Keratinocyte (primary cell): ENCODE results near the gene NTN1. TPM values are rescaled to one million over a fixed set of nuclear protein-coding genes. Genes with fewer than 3 reads are reported as not detected.

Experiments used
- DNase-seq: peaks from one replicate; pipeline ENCODE4 v3.0.0-alpha.2; 2011; ENCODE audit warnings: low read depth, missing footprints, low spot score
- FAIRE-seq: peaks from 2 replicates; lab custom pipeline; 2011; peaks lifted over from hg19 to GRCh38; lab: Jason Lieb, UNC
- H2AFZ ChIP-seq: 2 replicates; pipeline ENCODE4 v1.6.0; 2012; ENCODE audit warnings: low read length, control low read depth, inconsistent platforms; ENCODE audit not compliant: control insufficient read depth
- H3K27ac ChIP-seq: 2 replicates; pipeline ENCODE4 v1.5.1; 2011; ENCODE audit warnings: low read length; ENCODE audit not compliant: control insufficient read depth, insufficient read depth
- H3K27me3 ChIP-seq: 3 replicates; pipeline ENCODE4 v1.6.0; 2011; ENCODE audit warnings: low read length; ENCODE audit not compliant: control insufficient read depth, insufficient read depth; ENCODE audit errors: extremely low read depth
- H3K36me3 ChIP-seq, 2 experiments: 2 replicates in 1 of 2; 3 replicates in 1 of 2; pipeline ENCODE4 v1.5.1; 2011; ENCODE audit warnings: low read length in 2 of 2, mild to moderate bottlenecking in 1 of 2; ENCODE audit not compliant: control insufficient read depth in 2 of 2, insufficient read depth in 2 of 2; ENCODE audit errors: extremely low read depth in 1 of 2
- H3K4me1 ChIP-seq: 3 replicates; pipeline ENCODE4 v1.5.1; 2011; ENCODE audit warnings: low read length; ENCODE audit not compliant: control insufficient read depth, insufficient read depth; ENCODE audit errors: extremely low read depth
- H3K4me2 ChIP-seq: 3 replicates; pipeline ENCODE4 v1.6.0; 2011; ENCODE audit warnings: low read depth, low read length; ENCODE audit not compliant: control insufficient read depth, insufficient read depth; ENCODE audit errors: extremely low read depth
- H3K4me3 ChIP-seq, 3 experiments: fragments of 200-600 bp in 1 of 3; sonication (generic) in 1 of 3; 2 replicates in 2 of 3; 3 replicates in 1 of 3; pipeline ENCODE4 v1.5.1; 2011 to 2016; ENCODE audit warnings: low read length in 3 of 3, mild to moderate bottlenecking in 3 of 3, control low read depth in 2 of 3, inconsistent platforms in 1 of 3, low read depth in 1 of 3, mixed read lengths in 1 of 3, mixed run types in 1 of 3, moderate library complexity in 1 of 3; ENCODE audit not compliant: control insufficient read depth in 2 of 3, insufficient read depth in 2 of 3; ENCODE audit errors: extremely low read depth in 1 of 3
- H3K79me2 ChIP-seq: 2 replicates; pipeline ENCODE4 v1.6.0; 2012; ENCODE audit warnings: low read length; ENCODE audit not compliant: control insufficient read depth, insufficient read depth
- H3K9ac ChIP-seq: 3 replicates; pipeline ENCODE4 v1.6.0; 2011; ENCODE audit warnings: low read length; ENCODE audit not compliant: control insufficient read depth, insufficient read depth; ENCODE audit errors: extremely low read depth
- H3K9me1 ChIP-seq: 3 replicates; pipeline ENCODE4 v1.6.0; 2011; ENCODE audit warnings: low read length; ENCODE audit not compliant: control insufficient read depth, insufficient read depth; ENCODE audit errors: extremely low read depth
- H3K9me3 ChIP-seq: 2 replicates; pipeline ENCODE4 v1.5.1; 2012; ENCODE audit warnings: low read depth, low read length; ENCODE audit not compliant: control insufficient read depth
- H4K20me1 ChIP-seq: 3 replicates; pipeline ENCODE4 v1.6.0; 2011; ENCODE audit warnings: low read length; ENCODE audit not compliant: control insufficient read depth, insufficient read depth; ENCODE audit errors: extremely low read depth
- CTCF ChIP-seq, 3 experiments: IDR thresholded peaks in 1 of 3; conservative IDR thresholded peaks in 1 of 3; optimal IDR thresholded peaks in 1 of 3; 2 replicates in 2 of 3; 3 replicates in 1 of 3; pipeline versions ENCODE3 to v1.5.1; 2011; ENCODE audit warnings: low read length in 3 of 3, mild to moderate bottlenecking in 3 of 3, moderate library complexity in 2 of 3, control low read depth in 1 of 3, inconsistent platforms in 1 of 3; ENCODE audit not compliant: insufficient read depth in 2 of 3; ENCODE audit errors: extremely low read depth in 1 of 3
- EZH2 ChIP-seq: IDR thresholded peaks from one replicate; pipeline ENCODE4 v1.6.1; 2012; ENCODE audit warnings: inconsistent platforms, mild to moderate bottlenecking, low read length, moderate library complexity
- dilution Hi-C: fragments of 300-500 bp; cut with MboI; formaldehyde crosslinking; loops from one replicate; pipeline ENCODE4 v1.7.0; 2020; ENCODE audit warnings: low sequenced_read_pairs; ENCODE audit not compliant: extremely low pct_ligation_motif_present
- polyA plus RNA-seq, 5 experiments: library from polyadenylated mRNA; depleted of rRNA in 3 of 5; stranded (reverse) in 3 of 5; stranded (forward) in 1 of 5; unstranded in 1 of 5; fragments of >200 nt; gene quantifications; 1 replicate in 1 of 5; 2 replicates in 3 of 5; 3 replicates in 1 of 5; pipeline versions ENCODE4 v1.2.1 to v1.2.3, GENCODE V29; 2011 to 2012; ENCODE audit warnings: missing spikeins in 2 of 5, low read depth in 1 of 5, low replicate concordance in 1 of 5

NTN1 gene
- polyA plus RNA-seq, 1 donor (not counting 4 experiments of a cell fraction or from before 2014, with no cell fraction given), result 0.10 TPM

GRCh38 chr17:9018726-9019125, 2.6 kb upstream of the NTN1 start:
- Histone ChIP-seq H4K20me1 (no peaks in the 10 kb centered on the region), H2AFZ (no peak overlapping the region), H3K9me3 (no peaks in the 10 kb centered on the region), H3K4me2 (no peak overlapping the region), H3K36me3 (no peaks in the 10 kb centered on the region), H3K4me3 (no peak overlapping the region), H3K79me2 (no peaks in the 10 kb centered on the region), H3K27ac (no peak overlapping the region), H3K4me1 (peaks cover 2% of the 10 kb centered on the region), H3K9me1 (no peaks in the 10 kb centered on the region), H3K27me3 (peaks cover 52% of the 10 kb centered on the region), H3K9ac (no peak overlapping the region)
- DNase-seq, result no peak
- dilution Hi-C loops, result no loop called here
- no peak for TF ChIP-seq EZH2
- no peak for TF ChIP-seq CTCF (optimal IDR thresholded peaks at IDR 0.05 in 1 of 3, IDR thresholded peaks at IDR 0.05 in 1 of 3, conservative IDR thresholded peaks at IDR 0.05 in 1 of 3; ENCODE audit: extremely low read depth in 1 of 3, insufficient read depth in 2 of 3, low read length in 3 of 3)
- FAIRE-seq, result no peak

GRCh38 chr17:9020096-9020823, 1.1 kb upstream of the NTN1 start:
- Histone ChIP-seq H3K4me2 (no peak overlapping the region), H3K79me2 (no peaks in the 10 kb centered on the region), H3K9me3 (no peaks in the 10 kb centered on the region), H3K27me3 (peaks cover 65% of the 10 kb centered on the region), H4K20me1 (no peaks in the 10 kb centered on the region), H3K36me3 (no peaks in the 10 kb centered on the region), H3K4me1 (peaks cover 2% of the 10 kb centered on the region), H3K4me3 (no peak overlapping the region), H3K9ac (no peak overlapping the region), H3K9me1 (no peaks in the 10 kb centered on the region), H3K27ac (no peak overlapping the region), H2AFZ (no peak overlapping the region)
- dilution Hi-C loops, result no loop called here
- TF ChIP-seq CTCF (optimal IDR thresholded peaks at IDR 0.05 in 1 of 3, IDR thresholded peaks at IDR 0.05 in 1 of 3, conservative IDR thresholded peaks at IDR 0.05 in 1 of 3; ENCODE audit: extremely low read depth in 1 of 3, insufficient read depth in 2 of 3, low read length in 3 of 3) (no peak), EZH2 (no peak)
- FAIRE-seq (no peak), DNase-seq (no peak)
